Lower lobe of right lung (tissue), 2 donors: ENCODE measurements around the gene NKG7. TPM values are rescaled to one million over a fixed set of nuclear protein-coding genes. Genes with fewer than 3 reads are reported as not detected.

Experiments
- ATAC-seq, 2 donors: fragments of 200-7000 bp; cut with Tn5 transposase; one replicate each; pipeline ENCODE4 v1.9.1; 2020 to 2022; ENCODE audit warnings: mild to moderate bottlenecking in 2 of 2, moderate library complexity in 2 of 2
- DNase-seq: peaks from one replicate; pipeline ENCODE4 v3.0.0-alpha.2; 2020
- H3K27ac ChIP-seq: fragments of 200-600 bp; one replicate; pipeline ENCODE4 v1.8.0; 2022
- H3K27me3 ChIP-seq: fragments of 200-600 bp; one replicate; pipeline ENCODE4 v1.8.0; 2022; ENCODE audit warnings: low read depth
- H3K36me3 ChIP-seq: fragments of 200-600 bp; one replicate; pipeline ENCODE4 v1.8.0; 2022; ENCODE audit warnings: mild to moderate bottlenecking
- H3K4me1 ChIP-seq: fragments of 200-600 bp; one replicate; pipeline ENCODE4 v1.8.0; 2022
- H3K4me3 ChIP-seq: fragments of 200-600 bp; one replicate; pipeline ENCODE4 v1.8.0; 2022; ENCODE audit warnings: mild to moderate bottlenecking
- H3K9me3 ChIP-seq: fragments of 200-600 bp; one replicate; pipeline ENCODE4 v1.8.0; 2022
- CTCF ChIP-seq: fragments of 200-600 bp; IDR thresholded peaks from one replicate; pipeline ENCODE4 v1.8.0; 2022; ENCODE audit warnings: antibody characterized with exemption, mild to moderate bottlenecking
- intact Hi-C: fragments of 100-400 bp; cut with DNase I; formaldehyde crosslinking; loops from one replicate; pipeline ENCODE4 v1.11.0; 2022
- total RNA-seq: library from RNA; stranded (reverse); fragmentation: NEBNext Ultra II Directional; extraction: Animal tissue kit (Norgen Biotek cat#: 25700); gene quantifications from one replicate; pipeline ENCODE4 v1.2.1, GENCODE V29; 2021
- donor health status: DM: no; HTN: yes; CAD: no; lungs with severe emphysema.

NKG7 gene
- total RNA-seq, 1 donor from 2014 or later, result 31.7 TPM

- Histone ChIP-seq H3K4me1 (no peaks in the 10 kb centered on the region), H3K4me3 (no peak overlapping the region), H3K36me3 (peaks cover 32% of the 10 kb centered on the region), H3K27ac (no peak overlapping the region), H3K27me3 (no peaks in the 10 kb centered on the region), H3K9me3 (no peaks in the 10 kb centered on the region)
- intact Hi-C loops, result no loop called here
- ATAC-seq (no peak), DNase-seq (no peak)
- no peak for TF ChIP-seq CTCF
These were observed 17.7 kb downstream of the NKG7 start for GRCh38 chr19:51354742-51355148.

- no peak for ATAC-seq
- intact Hi-C loops, result no loop called here
- peaks cover 35% of the 10 kb centered on the region for H3K36me3 ChIP-seq
- no peak for DNase-seq
- no peak for TF ChIP-seq CTCF
- H3K27ac ChIP-seq, result no peak overlapping the region
- no peaks in the 10 kb centered on the region for H3K4me1 ChIP-seq
- no peak overlapping the region for H3K4me3 ChIP-seq
- no peaks in the 10 kb centered on the region for H3K9me3 ChIP-seq
- H3K27me3 ChIP-seq, result no peaks in the 10 kb centered on the region
These were observed 18.2 kb downstream of the NKG7 start for GRCh38 chr19:51354103-51354741.

DNA sequence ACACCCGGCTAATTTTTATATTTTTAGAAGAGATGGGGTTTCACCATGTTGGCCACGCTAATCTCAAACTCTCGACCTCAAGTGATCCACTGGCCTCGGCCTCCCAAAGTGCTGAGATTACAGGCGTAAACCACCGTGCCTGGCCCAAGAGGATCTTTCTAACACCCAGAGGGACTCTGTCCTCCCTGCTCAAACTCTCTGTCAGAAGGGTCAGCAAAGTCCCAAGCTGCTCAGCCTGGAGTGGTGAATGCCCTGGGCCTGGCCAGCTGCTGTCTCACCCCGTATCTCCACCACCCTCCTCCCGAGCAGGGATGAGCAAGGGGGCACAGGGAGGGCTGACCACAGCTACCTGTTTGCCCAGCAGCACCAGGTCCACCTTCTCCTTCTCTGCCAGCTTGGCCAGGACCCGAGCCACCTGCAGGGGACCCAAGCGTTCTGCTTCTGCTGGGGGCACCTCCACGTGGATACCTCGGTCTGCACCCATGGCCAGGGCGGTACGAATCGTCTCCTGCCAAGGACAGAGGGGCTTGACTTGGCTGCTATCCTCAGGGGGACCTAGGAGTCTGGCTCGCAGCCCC lies 19.6 kb downstream of the NKG7 start:
- Histone ChIP-seq H3K36me3 (peaks cover 40% of the 10 kb centered on the region), H3K27ac (no peak overlapping the region), H3K4me1 (no peaks in the 10 kb centered on the region), H3K9me3 (no peaks in the 10 kb centered on the region), H3K27me3 (no peaks in the 10 kb centered on the region), H3K4me3 (no peak overlapping the region)
- TF ChIP-seq CTCF, result no peak
- intact Hi-C loops, result no loop called here
- DNase-seq (no peak), ATAC-seq (no peak)

DNA sequence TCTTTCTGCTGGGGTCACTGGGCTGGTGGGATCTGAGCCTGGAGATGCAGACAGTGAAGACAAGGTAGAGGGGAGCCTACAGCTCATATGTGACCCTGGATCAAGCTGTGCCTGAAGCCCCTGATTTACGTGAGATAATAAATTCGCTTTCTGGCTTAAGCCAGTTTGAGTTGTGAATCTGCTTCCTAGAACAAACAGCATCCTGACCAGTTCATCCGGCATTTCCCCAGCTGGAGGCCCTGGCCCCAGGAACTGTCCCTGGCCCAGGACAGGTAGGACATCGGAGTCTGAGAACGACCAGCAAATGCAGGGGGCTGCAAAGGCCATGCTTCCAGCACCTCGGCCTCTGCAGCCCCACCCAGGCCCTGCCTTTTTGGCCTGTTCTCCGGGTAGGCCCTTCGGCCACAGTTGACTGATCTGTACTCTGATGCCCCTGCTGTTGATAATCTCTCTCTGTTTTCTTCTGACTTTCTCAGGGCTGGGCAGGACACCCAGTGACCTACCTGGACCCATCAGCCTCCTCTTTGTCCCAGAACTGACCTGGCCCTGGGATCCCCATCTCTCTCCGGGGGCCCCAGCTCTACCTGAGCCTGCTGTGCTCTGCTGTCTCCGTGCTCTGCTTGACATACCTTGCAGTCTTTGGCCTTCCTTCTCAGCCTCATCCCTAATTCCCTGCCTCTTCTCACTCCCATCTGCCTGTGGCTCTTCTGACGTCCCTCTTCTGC lies 21.0 kb downstream of the NKG7 start:
- Histone ChIP-seq H3K9me3 (no peaks in the 10 kb centered on the region), H3K27ac (no peak overlapping the region), H3K36me3 (peaks cover 54% of the 10 kb centered on the region), H3K4me3 (no peak overlapping the region), H3K4me1 (no peaks in the 10 kb centered on the region), H3K27me3 (no peaks in the 10 kb centered on the region)
- DNase-seq (no peak), ATAC-seq (no peak)
- TF ChIP-seq CTCF, result no peak
- intact Hi-C loops, result no loop called here

DNA sequence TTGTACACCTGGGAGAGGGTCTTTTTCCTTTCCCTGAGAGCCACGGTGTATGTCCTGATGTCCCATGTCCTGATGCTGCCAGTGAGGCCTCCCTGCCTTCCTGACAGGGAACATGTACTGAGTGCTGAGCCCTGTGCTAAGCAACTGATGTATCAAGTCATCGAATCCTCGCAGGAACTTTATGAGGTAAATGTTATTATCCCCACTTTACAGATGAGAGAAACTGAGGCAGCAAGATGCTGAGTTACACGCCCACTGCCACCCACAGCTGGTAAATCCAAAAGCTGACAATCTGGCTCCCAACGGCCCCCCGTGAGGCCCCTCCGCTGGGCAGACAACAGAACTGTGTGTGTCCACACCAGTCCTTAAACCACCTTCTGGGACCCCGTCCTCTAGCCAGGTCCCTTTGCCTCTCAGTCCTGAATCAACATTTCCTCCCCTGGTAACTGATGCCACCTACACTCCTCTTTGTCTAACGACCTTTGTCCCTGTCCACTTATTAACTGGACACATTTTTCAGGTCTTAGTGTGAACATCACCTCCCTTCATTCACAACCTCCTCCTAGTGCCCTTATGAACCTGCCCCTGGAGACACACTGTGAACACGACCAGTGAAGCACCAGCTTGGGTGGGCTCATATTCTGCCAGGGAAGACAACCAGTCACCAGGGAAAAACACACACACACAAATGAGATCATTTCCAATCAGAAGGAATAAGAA lies 25.1 kb downstream of the NKG7 start:
- Histone ChIP-seq H3K27ac (no peak overlapping the region), H3K4me1 (no peaks in the 10 kb centered on the region), H3K9me3 (no peaks in the 10 kb centered on the region), H3K27me3 (no peaks in the 10 kb centered on the region), H3K4me3 (no peak overlapping the region), H3K36me3 (peaks cover 62% of the 10 kb centered on the region)
- TF ChIP-seq CTCF, result no peak
- DNase-seq (no peak), ATAC-seq (no peak)
- intact Hi-C loops, result no loop called here
